GM23338 (cell line): ENCODE data around the gene ABCA13. TPM values are rescaled to one million over a fixed set of nuclear protein-coding genes. Genes with fewer than 3 reads are reported as not detected.

Experiments
- ATAC-seq: fragments of 200-7000 bp; cut with Tn5 transposase; 3 replicates; pipeline ENCODE4 v1.9.1; 2020
- DNase-seq: peaks from one replicate; pipeline ENCODE4 v3.0.0-alpha.2; 2015; ENCODE audit warnings: low spot score
- H2AFZ ChIP-seq: fragments of 200-600 bp; sonication (generic); 2 replicates; pipeline ENCODE4 v1.8.0; 2016; ENCODE audit warnings: antibody characterized with exemption, mild to moderate bottlenecking, moderate library complexity
- H3F3A ChIP-seq: fragments of 200-600 bp; sonication (generic); replicated peaks from 2 replicates; pipeline ENCODE4 v1.8.0; 2017; ENCODE audit warnings: antibody characterized with exemption, mixed run types, low read depth
- H3K27ac ChIP-seq: fragments of 200-600 bp; sonication (generic); 2 replicates; pipeline ENCODE4 v1.6.1; 2016; ENCODE audit warnings: low read depth
- H3K27me3 ChIP-seq: fragments of 200-600 bp; sonication (generic); 2 replicates; pipeline ENCODE4 v1.8.0; 2016; ENCODE audit warnings: mild to moderate bottlenecking, mixed run types, moderate library complexity; ENCODE audit not compliant: insufficient read depth
- H3K36me3 ChIP-seq: fragments of 200-600 bp; sonication (generic); 2 replicates; pipeline ENCODE4 v1.8.0; 2016; ENCODE audit warnings: mild to moderate bottlenecking; ENCODE audit not compliant: insufficient read depth
- H3K4me1 ChIP-seq: fragments of 200-600 bp; sonication (generic); 2 replicates; pipeline ENCODE4 v1.8.0; 2016; ENCODE audit warnings: mild to moderate bottlenecking, moderate library complexity; ENCODE audit not compliant: insufficient read depth
- H3K4me2 ChIP-seq: fragments of 200-600 bp; sonication (generic); 2 replicates; pipeline ENCODE4 v1.7.1; 2017; ENCODE audit warnings: mixed run types
- H3K4me3 ChIP-seq: fragments of 200-600 bp; sonication (generic); 2 replicates; pipeline ENCODE4 v1.6.1; 2016; ENCODE audit warnings: mixed run types
- H3K79me2 ChIP-seq: fragments of 200-600 bp; sonication (generic); replicated peaks from 2 replicates; pipeline ENCODE4 v1.8.0; 2017; ENCODE audit warnings: mild to moderate bottlenecking; ENCODE audit not compliant: insufficient read depth
- H3K9me2 ChIP-seq: fragments of 200-600 bp; sonication (generic); 2 replicates; pipeline ENCODE4 v1.8.0; 2017; ENCODE audit not compliant: insufficient read depth
- H4K20me1 ChIP-seq: fragments of 200-600 bp; sonication (generic); replicated peaks from 2 replicates; pipeline ENCODE4 v1.8.0; 2017; ENCODE audit warnings: mild to moderate bottlenecking; ENCODE audit not compliant: insufficient read depth
- H3K27ac Mint-ChIP-seq: 2 replicates; pipeline ENCODE4 v1.8.0; 2020; ENCODE audit warnings: inconsistent platforms, mild to moderate bottlenecking, moderate library complexity, mixed read lengths
- H3K27me3 Mint-ChIP-seq: 3 replicates; pipeline ENCODE4 v1.8.0; 2022; ENCODE audit warnings: low read depth, mild to moderate bottlenecking, moderate library complexity, mixed read lengths, inconsistent platforms; ENCODE audit not compliant: insufficient read depth, poor library complexity
- H3K36me3 Mint-ChIP-seq: 3 replicates; pipeline ENCODE4 v1.8.0; 2021; ENCODE audit warnings: low read depth, mild to moderate bottlenecking, inconsistent platforms, moderate library complexity, mixed read lengths
- H3K4me1 Mint-ChIP-seq: 3 replicates; pipeline ENCODE4 v1.8.0; 2020; ENCODE audit warnings: mild to moderate bottlenecking, inconsistent platforms, mixed read lengths
- H3K4me3 Mint-ChIP-seq: 3 replicates; pipeline ENCODE4 v1.8.0; 2021; ENCODE audit warnings: moderate library complexity, mild to moderate bottlenecking, inconsistent platforms, mixed read lengths
- H3K9me3 Mint-ChIP-seq: 3 replicates; pipeline ENCODE4 v1.8.0; 2020; ENCODE audit warnings: moderate library complexity, mild to moderate bottlenecking, inconsistent platforms, mixed read lengths
- CREB1 ChIP-seq: fragments of 250-450 bp; sonication (Bioruptor Pico); IDR thresholded peaks from 2 replicates; pipeline ENCODE4 v1.5.0; 2020; ENCODE audit warnings: low read depth, mild to moderate bottlenecking, moderate library complexity
- EZH2 ChIP-seq: fragments of 200-600 bp; sonication (generic); IDR thresholded peaks from one replicate; pipeline ENCODE4 v1.8.0; 2017; ENCODE audit warnings: antibody characterized with exemption, mild to moderate bottlenecking, low read depth; ENCODE audit not compliant: unreplicated experiment
- JUNB ChIP-seq: IDR thresholded peaks from one replicate; pipeline ENCODE4 v1.6.1; 2016; ENCODE audit warnings: antibody characterized with exemption; ENCODE audit not compliant: unreplicated experiment
- POLR2AphosphoS5 ChIP-seq: IDR thresholded peaks from 2 replicates; pipeline ENCODE4 v1.6.1; 2016; ENCODE audit warnings: antibody characterized with exemption, low read depth
- ZNF114 ChIP-seq: fragments of 250-450 bp; sonication (Bioruptor Pico); IDR thresholded peaks from 2 replicates; pipeline ENCODE4 v1.5.0; 2020; ENCODE audit warnings: mild to moderate bottlenecking, moderate library complexity
- ZNF331 ChIP-seq: fragments of 250-450 bp; sonication (Bioruptor Pico); IDR thresholded peaks from 2 replicates; pipeline ENCODE4 v1.5.0; 2020; ENCODE audit warnings: low read depth, mild to moderate bottlenecking, moderate library complexity
- polyA plus RNA-seq: library from polyadenylated mRNA; unstranded; fragments of >200 nt; fragmentation: Nextera tagmentation; extraction: Ambion mirVana; gene quantifications from 2 replicates; pipeline ENCODE4 v1.2.1, GENCODE V29; 2016
- total RNA-seq: library from RNA; depleted of rRNA; stranded (reverse); fragments of >200 nt; shearing (Covaris generic); gene quantifications from 2 replicates; pipeline ENCODE4 v1.2.3, GENCODE V29; 2014
- TF ChIP-seq, protein P1 (sequence below), 2 experiments: fragments of 200-600 bp in 1 of 2; sonication (generic) in 1 of 2; conservative IDR thresholded peaks; 2 replicates each; pipeline versions ENCODE4 v1.5.1 to v1.6.1; 2016 to 2017; ENCODE audit warnings: antibody characterized with exemption in 2 of 2, low read depth in 2 of 2, mild to moderate bottlenecking in 2 of 2, moderate library complexity in 1 of 2
- TF ChIP-seq, protein P2 (sequence below): fragments of 250-450 bp; sonication (Bioruptor Pico); IDR thresholded peaks from 2 replicates; pipeline ENCODE4 v1.5.0; 2020; ENCODE audit warnings: mild to moderate bottlenecking, moderate library complexity
- TF ChIP-seq, protein P3 (sequence below): IDR thresholded peaks from one replicate; pipeline ENCODE4 v1.6.1; 2018; ENCODE audit warnings: antibody characterized with exemption; ENCODE audit not compliant: unreplicated experiment

Gene ABCA13
- total and polyA plus RNA-seq, 2 experiments from 2014 or later = 0.21 TPM; not detected in 1

DNA sequence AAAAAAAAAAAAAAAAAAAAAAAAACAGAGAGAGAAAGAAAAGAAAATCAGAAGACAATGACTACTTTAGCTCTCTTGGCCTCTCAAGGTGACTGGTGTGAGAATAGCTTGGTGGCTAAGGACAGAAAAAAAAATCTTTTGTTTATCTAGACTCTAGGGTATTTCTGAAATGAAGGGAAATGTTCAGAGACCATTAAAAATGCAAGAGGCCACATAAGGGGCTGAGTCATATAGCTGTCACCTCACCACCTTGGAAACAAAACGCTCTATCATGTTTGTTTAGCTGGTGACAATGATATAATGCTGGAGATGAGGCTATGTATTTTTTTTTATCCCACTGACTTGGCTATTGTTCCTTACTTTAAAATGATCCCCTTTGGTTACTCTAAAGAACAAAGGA is 466.1 kb downstream of the ABCA13 start:
- no peak for ATAC-seq

DNA sequence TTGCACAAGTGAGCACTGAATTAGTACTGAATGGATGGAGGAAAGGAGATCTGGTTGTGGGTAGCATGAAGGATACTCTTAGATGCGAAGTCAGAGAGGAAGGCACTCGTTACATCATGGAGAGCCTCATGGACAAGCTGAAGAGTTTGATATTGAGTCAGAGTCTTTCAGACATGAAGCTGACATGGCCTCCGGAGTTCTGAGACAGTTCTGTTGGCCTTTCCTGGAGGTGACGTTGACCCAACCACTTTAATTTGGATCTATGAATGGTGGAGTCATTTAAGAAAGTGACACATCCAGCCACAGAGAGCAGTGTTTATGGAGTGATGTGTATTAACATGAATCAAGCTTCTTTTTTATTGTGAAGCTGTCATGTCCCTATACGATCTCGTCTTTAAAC is 466.8 kb downstream of the ABCA13 start:
- no peak overlapping the region for H3K27ac ChIP-seq

More for the DNA sequence above, 466.1 kb downstream of the ABCA13 start:
- H3K27ac ChIP-seq = no peak overlapping the region
- no peaks in the 10 kb centered on the region for H3K27me3 ChIP-seq
- Mint-ChIP-seq H3K27ac (no peak overlapping the region; the same call in 1 of the 2 replicates), H3K4me3 (no peak overlapping the region), H3K36me3 (no peaks in the 10 kb centered on the region), H3K9me3 (no peaks in the 10 kb centered on the region), H3K4me1 (no peaks in the 10 kb centered on the region), H3K27me3 (peaks cover 2% of the 10 kb centered on the region)
- H3F3A ChIP-seq = no peaks in the 10 kb centered on the region
- no peak overlapping the region for H2AFZ ChIP-seq
- no peak for TF ChIP-seq ZNF331 (CRISPR knock-in tag)
- H3K9me2 ChIP-seq = peaks cover 4% of the 10 kb centered on the region; the same call in 1 of the 2 replicates
- no peaks in the 10 kb centered on the region for H4K20me1 ChIP-seq
- no peak for DNase-seq
- no peak overlapping the region for H3K4me3 ChIP-seq
- no peaks in the 10 kb centered on the region for H3K79me2 ChIP-seq
- no peaks in the 10 kb centered on the region for H3K36me3 ChIP-seq
- H3K4me1 ChIP-seq = no peaks in the 10 kb centered on the region
- no peak overlapping the region for H3K4me2 ChIP-seq

More for the DNA sequence above, 466.8 kb downstream of the ABCA13 start:
- no peaks in the 10 kb centered on the region for H3F3A ChIP-seq
- H3K4me3 ChIP-seq = no peak overlapping the region
- peaks cover 4% of the 10 kb centered on the region; the same call in 1 of the 2 replicates for H3K9me2 ChIP-seq
- no peaks in the 10 kb centered on the region for H3K4me1 ChIP-seq
- H3K36me3 Mint-ChIP-seq = no peaks in the 10 kb centered on the region
- H3K27ac Mint-ChIP-seq = no peak overlapping the region; the same call in 1 of the 2 replicates
- ATAC-seq (no peak), DNase-seq (no peak)
- TF ChIP-seq, protein P1, sequence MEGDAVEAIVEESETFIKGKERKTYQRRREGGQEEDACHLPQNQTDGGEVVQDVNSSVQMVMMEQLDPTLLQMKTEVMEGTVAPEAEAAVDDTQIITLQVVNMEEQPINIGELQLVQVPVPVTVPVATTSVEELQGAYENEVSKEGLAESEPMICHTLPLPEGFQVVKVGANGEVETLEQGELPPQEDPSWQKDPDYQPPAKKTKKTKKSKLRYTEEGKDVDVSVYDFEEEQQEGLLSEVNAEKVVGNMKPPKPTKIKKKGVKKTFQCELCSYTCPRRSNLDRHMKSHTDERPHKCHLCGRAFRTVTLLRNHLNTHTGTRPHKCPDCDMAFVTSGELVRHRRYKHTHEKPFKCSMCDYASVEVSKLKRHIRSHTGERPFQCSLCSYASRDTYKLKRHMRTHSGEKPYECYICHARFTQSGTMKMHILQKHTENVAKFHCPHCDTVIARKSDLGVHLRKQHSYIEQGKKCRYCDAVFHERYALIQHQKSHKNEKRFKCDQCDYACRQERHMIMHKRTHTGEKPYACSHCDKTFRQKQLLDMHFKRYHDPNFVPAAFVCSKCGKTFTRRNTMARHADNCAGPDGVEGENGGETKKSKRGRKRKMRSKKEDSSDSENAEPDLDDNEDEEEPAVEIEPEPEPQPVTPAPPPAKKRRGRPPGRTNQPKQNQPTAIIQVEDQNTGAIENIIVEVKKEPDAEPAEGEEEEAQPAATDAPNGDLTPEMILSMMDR (conservative IDR thresholded peaks at IDR 0.05; ENCODE audit: low read depth in 2 of 2) = no peak
- TF ChIP-seq CREB1 = no peak
- TF ChIP-seq, protein P2, sequence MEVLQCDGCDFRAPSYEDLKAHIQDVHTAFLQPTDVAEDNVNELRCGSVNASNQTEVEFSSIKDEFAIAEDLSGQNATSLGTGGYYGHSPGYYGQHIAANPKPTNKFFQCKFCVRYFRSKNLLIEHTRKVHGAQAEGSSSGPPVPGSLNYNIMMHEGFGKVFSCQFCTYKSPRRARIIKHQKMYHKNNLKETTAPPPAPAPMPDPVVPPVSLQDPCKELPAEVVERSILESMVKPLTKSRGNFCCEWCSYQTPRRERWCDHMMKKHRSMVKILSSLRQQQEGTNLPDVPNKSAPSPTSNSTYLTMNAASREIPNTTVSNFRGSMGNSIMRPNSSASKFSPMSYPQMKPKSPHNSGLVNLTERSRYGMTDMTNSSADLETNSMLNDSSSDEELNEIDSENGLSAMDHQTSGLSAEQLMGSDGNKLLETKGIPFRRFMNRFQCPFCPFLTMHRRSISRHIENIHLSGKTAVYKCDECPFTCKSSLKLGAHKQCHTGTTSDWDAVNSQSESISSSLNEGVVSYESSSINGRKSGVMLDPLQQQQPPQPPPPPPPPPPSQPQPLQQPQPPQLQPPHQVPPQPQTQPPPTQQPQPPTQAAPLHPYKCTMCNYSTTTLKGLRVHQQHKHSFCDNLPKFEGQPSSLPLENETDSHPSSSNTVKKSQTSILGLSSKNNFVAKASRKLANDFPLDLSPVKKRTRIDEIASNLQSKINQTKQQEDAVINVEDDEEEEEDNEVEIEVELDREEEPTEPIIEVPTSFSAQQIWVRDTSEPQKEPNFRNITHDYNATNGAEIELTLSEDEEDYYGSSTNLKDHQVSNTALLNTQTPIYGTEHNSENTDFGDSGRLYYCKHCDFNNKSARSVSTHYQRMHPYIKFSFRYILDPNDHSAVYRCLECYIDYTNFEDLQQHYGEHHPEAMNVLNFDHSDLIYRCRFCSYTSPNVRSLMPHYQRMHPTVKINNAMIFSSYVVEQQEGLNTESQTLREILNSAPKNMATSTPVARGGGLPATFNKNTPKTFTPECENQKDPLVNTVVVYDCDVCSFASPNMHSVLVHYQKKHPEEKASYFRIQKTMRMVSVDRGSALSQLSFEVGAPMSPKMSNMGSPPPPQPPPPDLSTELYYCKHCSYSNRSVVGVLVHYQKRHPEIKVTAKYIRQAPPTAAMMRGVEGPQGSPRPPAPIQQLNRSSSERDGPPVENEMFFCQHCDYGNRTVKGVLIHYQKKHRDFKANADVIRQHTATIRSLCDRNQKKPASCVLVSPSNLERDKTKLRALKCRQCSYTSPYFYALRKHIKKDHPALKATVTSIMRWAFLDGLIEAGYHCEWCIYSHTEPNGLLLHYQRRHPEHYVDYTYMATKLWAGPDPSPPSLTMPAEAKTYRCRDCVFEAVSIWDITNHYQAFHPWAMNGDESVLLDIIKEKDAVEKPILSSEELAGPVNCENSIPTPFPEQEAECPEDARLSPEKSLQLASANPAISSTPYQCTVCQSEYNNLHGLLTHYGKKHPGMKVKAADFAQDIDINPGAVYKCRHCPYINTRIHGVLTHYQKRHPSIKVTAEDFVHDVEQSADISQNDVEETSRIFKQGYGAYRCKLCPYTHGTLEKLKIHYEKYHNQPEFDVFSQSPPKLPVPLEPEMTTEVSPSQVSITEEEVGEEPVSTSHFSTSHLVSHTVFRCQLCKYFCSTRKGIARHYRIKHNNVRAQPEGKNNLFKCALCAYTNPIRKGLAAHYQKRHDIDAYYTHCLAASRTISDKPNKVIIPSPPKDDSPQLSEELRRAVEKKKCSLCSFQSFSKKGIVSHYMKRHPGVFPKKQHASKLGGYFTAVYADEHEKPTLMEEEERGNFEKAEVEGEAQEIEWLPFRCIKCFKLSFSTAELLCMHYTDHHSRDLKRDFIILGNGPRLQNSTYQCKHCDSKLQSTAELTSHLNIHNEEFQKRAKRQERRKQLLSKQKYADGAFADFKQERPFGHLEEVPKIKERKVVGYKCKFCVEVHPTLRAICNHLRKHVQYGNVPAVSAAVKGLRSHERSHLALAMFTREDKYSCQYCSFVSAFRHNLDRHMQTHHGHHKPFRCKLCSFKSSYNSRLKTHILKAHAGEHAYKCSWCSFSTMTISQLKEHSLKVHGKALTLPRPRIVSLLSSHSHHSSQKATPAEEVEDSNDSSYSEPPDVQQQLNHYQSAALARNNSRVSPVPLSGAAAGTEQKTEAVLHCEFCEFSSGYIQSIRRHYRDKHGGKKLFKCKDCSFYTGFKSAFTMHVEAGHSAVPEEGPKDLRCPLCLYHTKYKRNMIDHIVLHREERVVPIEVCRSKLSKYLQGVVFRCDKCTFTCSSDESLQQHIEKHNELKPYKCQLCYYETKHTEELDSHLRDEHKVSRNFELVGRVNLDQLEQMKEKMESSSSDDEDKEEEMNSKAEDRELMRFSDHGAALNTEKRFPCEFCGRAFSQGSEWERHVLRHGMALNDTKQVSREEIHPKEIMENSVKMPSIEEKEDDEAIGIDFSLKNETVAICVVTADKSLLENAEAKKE (CRISPR knock-in tag) = no peak
- no peak for TF ChIP-seq JUNB
- TF ChIP-seq, protein P3, sequence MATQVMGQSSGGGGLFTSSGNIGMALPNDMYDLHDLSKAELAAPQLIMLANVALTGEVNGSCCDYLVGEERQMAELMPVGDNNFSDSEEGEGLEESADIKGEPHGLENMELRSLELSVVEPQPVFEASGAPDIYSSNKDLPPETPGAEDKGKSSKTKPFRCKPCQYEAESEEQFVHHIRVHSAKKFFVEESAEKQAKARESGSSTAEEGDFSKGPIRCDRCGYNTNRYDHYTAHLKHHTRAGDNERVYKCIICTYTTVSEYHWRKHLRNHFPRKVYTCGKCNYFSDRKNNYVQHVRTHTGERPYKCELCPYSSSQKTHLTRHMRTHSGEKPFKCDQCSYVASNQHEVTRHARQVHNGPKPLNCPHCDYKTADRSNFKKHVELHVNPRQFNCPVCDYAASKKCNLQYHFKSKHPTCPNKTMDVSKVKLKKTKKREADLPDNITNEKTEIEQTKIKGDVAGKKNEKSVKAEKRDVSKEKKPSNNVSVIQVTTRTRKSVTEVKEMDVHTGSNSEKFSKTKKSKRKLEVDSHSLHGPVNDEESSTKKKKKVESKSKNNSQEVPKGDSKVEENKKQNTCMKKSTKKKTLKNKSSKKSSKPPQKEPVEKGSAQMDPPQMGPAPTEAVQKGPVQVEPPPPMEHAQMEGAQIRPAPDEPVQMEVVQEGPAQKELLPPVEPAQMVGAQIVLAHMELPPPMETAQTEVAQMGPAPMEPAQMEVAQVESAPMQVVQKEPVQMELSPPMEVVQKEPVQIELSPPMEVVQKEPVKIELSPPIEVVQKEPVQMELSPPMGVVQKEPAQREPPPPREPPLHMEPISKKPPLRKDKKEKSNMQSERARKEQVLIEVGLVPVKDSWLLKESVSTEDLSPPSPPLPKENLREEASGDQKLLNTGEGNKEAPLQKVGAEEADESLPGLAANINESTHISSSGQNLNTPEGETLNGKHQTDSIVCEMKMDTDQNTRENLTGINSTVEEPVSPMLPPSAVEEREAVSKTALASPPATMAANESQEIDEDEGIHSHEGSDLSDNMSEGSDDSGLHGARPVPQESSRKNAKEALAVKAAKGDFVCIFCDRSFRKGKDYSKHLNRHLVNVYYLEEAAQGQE = no peak
- TF ChIP-seq ZNF331 (CRISPR knock-in tag) = no peak
- TF ChIP-seq POLR2AphosphoS5 = no peak
- no peak for TF ChIP-seq ZNF114 (CRISPR knock-in tag)
- no peak for TF ChIP-seq EZH2
- no peaks in the 10 kb centered on the region for H3K27me3 ChIP-seq
- no peak overlapping the region for H2AFZ ChIP-seq
- no peaks in the 10 kb centered on the region for H3K4me1 Mint-ChIP-seq
- no peaks in the 10 kb centered on the region for H3K36me3 ChIP-seq
- no peak overlapping the region for H3K4me2 ChIP-seq
- peaks cover 2% of the 10 kb centered on the region for H3K27me3 Mint-ChIP-seq
- no peaks in the 10 kb centered on the region for H3K9me3 Mint-ChIP-seq
- H3K79me2 ChIP-seq = no peaks in the 10 kb centered on the region
- H3K4me3 Mint-ChIP-seq = no peak overlapping the region
- H4K20me1 ChIP-seq = no peaks in the 10 kb centered on the region
